Suprapubic skin (tissue), 4 donors: ENCODE measurements around the gene PATL2. TPM values are rescaled to one million over a fixed set of nuclear protein-coding genes. Genes with fewer than 3 reads are reported as not detected.
"Not testable (repeated sequence)": the region's sequence is repeated elsewhere in the genome, so short reads cannot be mapped to it uniquely, and the experiment has no call there.

Experiments used
- DNase-seq, 2 donors: peaks; one replicate each; pipeline ENCODE4 v3.0.0-alpha.2; 2019; ENCODE audit warnings: low spot score in 2 of 2
- H3K27ac ChIP-seq: fragments of 200-600 bp; sonication (generic); one replicate; pipeline ENCODE4 v1.5.1; 2019
- H3K27me3 ChIP-seq: fragments of 200-600 bp; sonication (generic); one replicate; pipeline ENCODE4 v1.5.1; 2019
- H3K36me3 ChIP-seq: fragments of 200-600 bp; sonication (generic); one replicate; pipeline ENCODE4 v1.5.1; 2019
- H3K4me1 ChIP-seq: fragments of 200-600 bp; sonication (generic); one replicate; pipeline ENCODE4 v1.5.1; 2019
- H3K4me3 ChIP-seq: fragments of 200-600 bp; sonication (generic); one replicate; pipeline ENCODE4 v1.5.1; 2019; ENCODE audit warnings: mild to moderate bottlenecking
- H3K9me3 ChIP-seq: fragments of 200-600 bp; sonication (generic); one replicate; pipeline ENCODE4 v1.5.1; 2019
- EP300 ChIP-seq: sonication (generic); formaldehyde crosslinking; IDR thresholded peaks from one replicate; pipeline ENCODE4 v1.6.1; 2017; ENCODE audit warnings: antibody characterized with exemption
- POLR2A ChIP-seq, 2 donors: fragments of 450-650 bp; IDR thresholded peaks; one replicate each; pipeline ENCODE4 v1.6.1; 2017; ENCODE audit warnings: antibody characterized with exemption in 2 of 2, mild to moderate bottlenecking in 2 of 2, moderate library complexity in 2 of 2
- POLR2AphosphoS5 ChIP-seq, 3 donors: sonication (generic); formaldehyde crosslinking; IDR thresholded peaks; one replicate each; pipeline ENCODE4 v1.6.1; 2017; ENCODE audit warnings: antibody characterized with exemption in 3 of 3
- WGBS: methylation state at CpG from one replicate; pipeline ENCODE4 v1.1.5; 2018; 5-methylcytosine and 5-hydroxymethylcytosine counted together
- total RNA-seq, 4 donors: library from RNA; depleted of rRNA; stranded (reverse); fragments of >200 nt; gene quantifications; one replicate each; pipeline ENCODE4 v1.1.0, GENCODE V29; 2016
- TF ChIP-seq, protein P1 (sequence below), 2 donors: fragments of 200-600 bp in 1 of 2; fragments of 450-650 bp in 1 of 2; sonication (generic) in 1 of 2; IDR thresholded peaks; one replicate each; pipeline ENCODE4 v1.5.1; 2016 to 2019; ENCODE audit warnings: antibody characterized with exemption in 2 of 2, mild to moderate bottlenecking in 1 of 2, moderate library complexity in 1 of 2

Gene PATL2
- total RNA-seq, 4 donors from 2014 or later, result 0.57 to 1.2 (median 0.86) TPM; not detected in 1

DNA sequence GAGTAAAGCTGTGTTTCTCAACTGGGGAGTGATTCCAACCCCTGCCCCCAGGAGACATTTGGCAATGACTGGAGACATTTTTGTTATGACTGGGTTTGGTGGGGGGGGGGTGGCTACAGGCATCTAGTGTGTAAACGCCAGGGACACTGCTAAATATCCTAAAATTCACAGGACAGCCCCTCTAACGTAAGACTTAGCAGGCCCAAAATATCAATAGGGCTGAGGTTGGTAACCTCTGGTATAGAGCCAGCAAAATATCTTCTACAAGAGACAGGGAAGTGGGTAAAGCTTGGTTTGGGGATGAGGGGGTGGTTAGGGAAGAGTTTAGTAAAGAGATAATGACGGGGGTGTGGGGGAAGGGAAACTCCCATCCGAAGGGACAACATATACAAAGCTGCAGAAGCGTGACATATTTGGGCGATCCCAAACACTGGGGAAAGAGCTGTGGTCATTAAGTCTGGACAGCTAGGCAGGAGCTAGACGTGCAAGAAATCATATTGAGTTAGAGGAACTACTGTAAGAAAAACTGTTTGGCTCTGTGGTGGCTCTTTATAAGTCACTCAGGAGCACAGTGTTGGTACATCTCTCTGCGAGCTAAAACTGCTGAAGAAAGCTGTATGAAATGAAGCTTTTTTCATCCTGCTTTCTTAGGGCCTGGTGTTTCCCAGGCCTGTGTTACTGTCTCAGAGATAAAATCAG is 24.5 kb upstream of the PATL2 start:
- no peak for TF ChIP-seq POLR2AphosphoS5 (IDR thresholded peaks at IDR 0.05)
- no peak for TF ChIP-seq POLR2A (IDR thresholded peaks at IDR 0.05)
- no peak for TF ChIP-seq EP300
- TF ChIP-seq, protein P1, sequence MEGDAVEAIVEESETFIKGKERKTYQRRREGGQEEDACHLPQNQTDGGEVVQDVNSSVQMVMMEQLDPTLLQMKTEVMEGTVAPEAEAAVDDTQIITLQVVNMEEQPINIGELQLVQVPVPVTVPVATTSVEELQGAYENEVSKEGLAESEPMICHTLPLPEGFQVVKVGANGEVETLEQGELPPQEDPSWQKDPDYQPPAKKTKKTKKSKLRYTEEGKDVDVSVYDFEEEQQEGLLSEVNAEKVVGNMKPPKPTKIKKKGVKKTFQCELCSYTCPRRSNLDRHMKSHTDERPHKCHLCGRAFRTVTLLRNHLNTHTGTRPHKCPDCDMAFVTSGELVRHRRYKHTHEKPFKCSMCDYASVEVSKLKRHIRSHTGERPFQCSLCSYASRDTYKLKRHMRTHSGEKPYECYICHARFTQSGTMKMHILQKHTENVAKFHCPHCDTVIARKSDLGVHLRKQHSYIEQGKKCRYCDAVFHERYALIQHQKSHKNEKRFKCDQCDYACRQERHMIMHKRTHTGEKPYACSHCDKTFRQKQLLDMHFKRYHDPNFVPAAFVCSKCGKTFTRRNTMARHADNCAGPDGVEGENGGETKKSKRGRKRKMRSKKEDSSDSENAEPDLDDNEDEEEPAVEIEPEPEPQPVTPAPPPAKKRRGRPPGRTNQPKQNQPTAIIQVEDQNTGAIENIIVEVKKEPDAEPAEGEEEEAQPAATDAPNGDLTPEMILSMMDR (IDR thresholded peaks at IDR 0.05), result no peak
- no peaks in the 10 kb centered on the region for H3K36me3 ChIP-seq
- H3K27me3 ChIP-seq, result no peaks in the 10 kb centered on the region
- peaks cover 19% of the 10 kb centered on the region for H3K4me1 ChIP-seq
- WGBS, result 61% methylated on average over 8 of the region's 8 CpGs
- no peaks in the 10 kb centered on the region for H3K9me3 ChIP-seq
- no peak overlapping the region for H3K4me3 ChIP-seq
- peak overlapping the region; percentile 0 for H3K27ac ChIP-seq
- no peak for DNase-seq

DNA sequence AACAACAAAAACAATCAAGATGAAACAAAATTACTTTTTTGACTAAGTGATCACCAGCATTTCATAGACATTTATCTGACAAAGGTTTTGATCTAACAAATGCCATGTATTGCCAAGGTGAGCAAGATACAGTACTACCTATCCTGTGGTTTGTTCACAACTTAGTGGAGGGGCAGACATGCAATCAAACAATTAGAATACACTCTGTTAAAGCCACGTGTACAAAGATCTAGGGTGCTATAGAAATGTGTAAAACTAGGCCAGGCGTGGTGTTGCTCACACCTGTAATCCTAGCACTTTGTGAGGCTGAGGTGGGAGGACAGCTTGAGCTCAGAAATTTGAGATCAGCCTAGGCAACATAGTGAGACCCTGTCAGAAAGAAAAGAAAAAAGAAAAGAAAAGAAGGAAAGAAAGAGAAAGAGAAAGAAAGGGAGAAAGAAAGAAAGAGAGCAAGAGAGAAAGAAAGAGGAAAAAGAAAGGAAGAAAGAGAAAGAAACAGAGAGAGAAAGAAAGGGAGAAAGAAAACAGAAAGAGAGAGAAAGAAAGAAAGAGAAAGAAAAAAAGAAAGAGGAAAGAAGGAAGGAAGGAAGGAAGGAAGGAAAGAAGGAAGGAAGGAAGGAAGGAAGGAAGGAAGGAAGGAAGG is 23.8 kb upstream of the PATL2 start:
- Histone ChIP-seq H3K4me1 (peaks cover 25% of the 10 kb centered on the region), H3K27me3 (no peaks in the 10 kb centered on the region), H3K36me3 (no peaks in the 10 kb centered on the region), H3K9me3 (no peaks in the 10 kb centered on the region), H3K4me3 (no peak overlapping the region), H3K27ac (no peak overlapping the region)
- WGBS, result 72% methylated on average over 2 of the region's 2 CpGs
- no peak for DNase-seq
- TF ChIP-seq, protein P1 (IDR thresholded peaks at IDR 0.05), result no peak
- TF ChIP-seq EP300 (no peak), POLR2A (IDR thresholded peaks at IDR 0.05) (no peak), POLR2AphosphoS5 (IDR thresholded peaks at IDR 0.05) (no peak)

DNA sequence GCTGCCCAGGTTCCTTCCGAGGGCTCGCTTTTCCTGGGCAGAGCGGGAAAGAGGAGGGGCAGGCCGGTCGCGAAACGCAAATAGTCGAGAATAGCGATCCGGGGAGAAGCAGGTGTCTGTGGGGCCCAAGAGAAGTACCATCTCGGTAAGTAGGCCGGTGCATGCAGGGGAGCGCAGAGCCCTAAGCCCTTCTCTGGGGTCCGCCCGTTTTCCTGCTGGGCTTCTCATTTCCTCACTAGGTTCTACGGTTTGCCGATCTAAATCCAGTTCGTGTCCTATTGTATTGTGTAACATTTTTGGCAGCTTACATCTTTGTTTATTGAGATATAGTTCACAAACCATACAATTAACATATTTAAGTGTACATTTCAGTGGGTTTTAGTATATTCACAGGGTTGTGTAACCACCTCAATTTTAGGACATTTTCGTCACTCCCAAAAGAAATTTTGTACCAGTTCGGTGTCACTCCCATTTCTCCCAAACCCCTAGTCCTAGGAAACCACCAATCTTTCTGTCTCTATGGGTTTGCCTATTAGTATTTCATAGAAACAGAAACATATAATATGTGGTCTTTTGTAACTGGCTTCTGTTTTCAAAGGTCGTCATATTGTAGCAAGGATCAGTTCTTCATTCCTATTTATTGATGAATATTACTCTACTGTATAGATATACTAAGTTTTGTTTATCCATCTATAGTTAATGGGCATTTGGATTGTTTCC is 18.4 kb upstream of the PATL2 start:
- Histone ChIP-seq H3K4me3 (peak overlapping the region; percentile 84), H3K36me3 (no peaks in the 10 kb centered on the region), H3K27me3 (no peaks in the 10 kb centered on the region), H3K4me1 (peaks cover 56% of the 10 kb centered on the region), H3K27ac (peak overlapping the region; percentile 97), H3K9me3 (no peaks in the 10 kb centered on the region)
- TF ChIP-seq EP300 (no peak), POLR2A (IDR thresholded peaks at IDR 0.05) (no peak), POLR2AphosphoS5 (IDR thresholded peaks at IDR 0.05) (no peak)
- TF ChIP-seq, protein P1 (IDR thresholded peaks at IDR 0.05), result no peak
- WGBS, result 2% methylated on average over 21 of the region's 21 CpGs
- DNase-seq, result peak in 1 of 2 donors; percentile 77

DNA sequence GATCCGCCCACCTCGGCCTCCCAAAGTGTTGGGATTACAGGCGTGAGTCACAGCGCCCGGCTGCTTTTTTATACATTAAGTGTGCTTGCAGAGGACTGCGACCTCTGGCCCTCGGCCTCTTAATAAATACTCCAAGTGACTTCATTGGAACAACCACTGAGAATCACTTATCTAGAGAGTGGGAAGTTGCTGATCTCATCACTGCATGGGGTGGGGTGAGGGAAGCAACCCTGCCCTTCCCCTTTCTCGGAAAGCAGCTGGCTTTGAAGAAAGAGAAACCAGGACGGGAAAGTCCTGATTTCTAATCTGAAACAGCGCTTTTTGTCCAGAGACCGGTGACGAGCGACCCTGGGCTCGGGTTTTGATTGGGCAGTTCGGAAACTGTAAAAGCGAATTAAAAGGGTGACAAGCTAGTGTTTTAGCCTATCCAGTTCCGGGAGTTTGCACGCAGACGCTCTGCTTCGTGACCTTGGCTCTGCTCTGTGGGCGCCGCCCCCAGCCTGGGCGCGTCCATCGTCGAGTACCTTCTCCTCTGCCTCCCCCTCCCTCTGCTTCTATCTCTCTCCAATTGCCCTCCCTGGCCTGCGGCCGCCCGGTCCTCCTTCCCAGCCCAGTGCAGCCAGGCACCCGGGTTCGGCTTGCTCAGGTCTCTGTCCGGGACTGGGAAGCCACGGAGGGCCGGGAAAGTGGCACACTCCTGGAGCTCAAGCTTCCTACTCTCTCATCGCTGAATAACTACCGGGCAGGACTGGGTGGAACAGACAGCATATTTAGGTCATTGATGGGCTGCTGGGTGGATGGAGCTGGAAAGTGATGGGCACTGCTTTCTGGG is 17.7 kb upstream of the PATL2 start:
- TF ChIP-seq POLR2A (IDR thresholded peaks at IDR 0.05) (peak; percentile 58 to 72), EP300 (no peak), POLR2AphosphoS5 (IDR thresholded peaks at IDR 0.05) (peak in 2 of 3 donors; percentile 69 to 81)
- TF ChIP-seq, protein P1 (IDR thresholded peaks at IDR 0.05), result no peak
- Histone ChIP-seq H3K27ac (peak overlapping the region; percentile 97), H3K36me3 (no peaks in the 10 kb centered on the region), H3K4me3 (peak overlapping the region; percentile 84), H3K4me1 (peaks cover 56% of the 10 kb centered on the region), H3K9me3 (no peaks in the 10 kb centered on the region), H3K27me3 (no peaks in the 10 kb centered on the region)
- under 1% methylated on average over 33 of the region's 36 CpGs for WGBS
- peak; percentile 97 to 98 for DNase-seq

DNA sequence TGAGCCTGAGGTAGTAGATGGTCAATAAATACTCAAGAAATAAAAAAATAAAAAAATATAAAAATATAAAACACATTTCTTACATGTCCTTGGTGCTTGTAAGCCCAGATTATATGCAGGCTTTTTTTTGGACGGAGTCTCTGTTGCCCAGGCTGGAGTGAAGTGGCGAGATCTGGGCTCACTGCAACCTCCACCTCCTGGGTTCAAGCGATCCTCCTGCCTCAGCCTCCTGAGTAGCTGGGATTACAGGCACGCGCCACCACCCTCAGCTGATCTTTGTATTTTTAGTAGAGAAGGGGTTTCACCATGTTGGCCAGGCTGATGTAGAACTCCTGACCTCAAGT is 17.1 kb upstream of the PATL2 start:
- H3K4me3 ChIP-seq, result peak overlapping the region; percentile 84
- not testable (repeated sequence) for H3K27me3 ChIP-seq, H3K9me3 ChIP-seq, H3K36me3 ChIP-seq, DNase-seq
- peak overlapping the region; percentile 97 for H3K27ac ChIP-seq
- 68% methylated on average over 5 of the region's 5 CpGs for WGBS
- peaks cover 56% of the 10 kb centered on the region for H3K4me1 ChIP-seq
